IPS-NIHi7 (cell line): ENCODE measurements around the gene NTRK3.
A peak's percentile ranks its signal among the peaks of the same experiment; 100 is the strongest.

Source experiments
- DNase-seq: peaks from one replicate; pipeline ENCODE4 v3.0.0; 2012; ENCODE audit warnings: mixed read lengths; ENCODE audit errors: extremely low spot score

The NTRK3 gene

GRCh38 chr15:88179562-88179961 is 77.0 kb downstream of the NTRK3 start:
- no peak for DNase-seq

- no peak for DNase-seq
Measured at GRCh38 chr15:88178631-88179030, 77.9 kb downstream of the NTRK3 start.

- DNase-seq = no peak
Measured at GRCh38 chr15:88177451-88177850, 79.1 kb downstream of the NTRK3 start.

GRCh38 chr15:88174571-88174970 is 82.0 kb downstream of the NTRK3 start:
- DNase-seq = no peak

DNA sequence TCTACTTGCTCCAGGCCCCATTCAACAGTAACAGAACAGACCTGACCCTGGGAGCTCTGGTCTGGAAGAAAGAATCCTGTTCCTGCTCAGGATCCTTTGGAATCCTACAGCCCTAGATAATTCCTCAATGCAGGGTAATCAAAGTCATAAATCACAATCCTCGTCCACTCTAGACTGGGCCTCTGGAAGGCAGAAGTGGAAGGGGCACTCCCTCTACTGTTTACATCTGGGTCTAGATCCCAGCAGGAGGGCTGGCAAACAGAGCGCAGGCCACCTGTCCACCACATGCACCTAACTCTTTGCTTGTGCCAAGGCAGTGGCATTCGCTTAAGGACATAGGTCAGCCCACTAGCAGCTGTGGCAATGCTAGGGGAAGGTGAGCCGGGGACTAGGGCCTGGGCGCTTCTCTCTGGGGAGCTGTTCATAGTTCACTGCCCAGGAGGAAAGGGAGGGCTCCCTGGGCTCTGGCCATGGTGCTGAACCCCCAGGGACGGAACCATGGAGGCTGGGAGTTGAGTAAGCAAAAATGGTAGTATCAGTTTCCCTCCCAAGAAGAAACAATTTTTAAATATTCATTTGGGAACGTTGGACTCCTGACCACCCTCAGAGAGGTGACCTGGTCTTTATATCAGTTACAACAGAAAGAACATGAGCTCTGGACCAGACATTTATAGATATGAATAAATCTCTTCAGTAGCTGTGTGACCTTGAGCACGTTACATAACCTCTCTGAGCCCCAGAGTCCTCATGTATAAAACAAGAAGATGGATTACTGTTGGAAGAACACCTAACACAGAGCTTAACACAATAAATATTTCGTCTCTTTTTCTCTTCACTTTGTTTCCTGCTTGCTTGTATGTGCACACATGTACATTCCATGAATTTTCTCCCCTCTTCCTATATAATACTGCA is 90.2 kb downstream of the NTRK3 start:
- DNase-seq = peak; percentile 86

DNA sequence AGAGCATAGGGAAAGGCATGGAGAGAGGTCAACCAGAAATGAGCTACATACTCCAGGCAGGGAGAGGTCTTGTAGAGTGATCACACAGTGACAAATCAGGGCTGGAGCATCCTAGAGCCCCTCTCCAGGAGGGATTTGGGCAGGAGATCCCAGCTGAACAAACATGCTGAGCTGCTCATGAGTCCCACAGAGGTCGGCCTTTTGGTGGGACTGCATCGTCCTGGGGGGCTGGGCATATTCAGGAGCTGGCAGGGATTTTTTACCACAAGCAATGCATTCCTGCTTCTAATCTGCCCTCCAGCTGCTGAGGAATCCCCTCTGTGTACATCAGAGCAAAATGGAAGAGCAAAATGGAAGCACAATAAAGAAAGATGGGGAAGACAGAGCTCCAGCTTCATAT is 94.9 kb downstream of the NTRK3 start:
- DNase-seq = no peak

DNA sequence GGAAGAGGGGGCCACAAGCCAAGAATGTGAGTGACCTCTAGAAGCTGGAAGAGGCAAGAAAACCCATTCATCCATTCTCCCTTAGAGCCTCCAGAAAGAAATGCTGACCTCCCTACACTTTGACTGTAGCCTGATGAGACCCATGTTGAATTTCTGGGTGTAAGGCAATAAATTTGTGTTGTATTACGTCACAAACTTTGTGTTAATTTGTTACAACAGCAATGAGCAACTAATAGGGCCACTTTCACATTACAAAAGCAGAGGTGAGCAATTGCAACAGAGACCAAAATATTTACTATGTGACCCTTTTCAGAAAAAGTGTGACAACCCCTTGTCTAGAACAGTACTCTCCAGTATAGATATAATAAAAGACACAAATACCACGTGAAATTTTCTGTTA is 101.2 kb downstream of the NTRK3 start:
- DNase-seq = no peak

DNA sequence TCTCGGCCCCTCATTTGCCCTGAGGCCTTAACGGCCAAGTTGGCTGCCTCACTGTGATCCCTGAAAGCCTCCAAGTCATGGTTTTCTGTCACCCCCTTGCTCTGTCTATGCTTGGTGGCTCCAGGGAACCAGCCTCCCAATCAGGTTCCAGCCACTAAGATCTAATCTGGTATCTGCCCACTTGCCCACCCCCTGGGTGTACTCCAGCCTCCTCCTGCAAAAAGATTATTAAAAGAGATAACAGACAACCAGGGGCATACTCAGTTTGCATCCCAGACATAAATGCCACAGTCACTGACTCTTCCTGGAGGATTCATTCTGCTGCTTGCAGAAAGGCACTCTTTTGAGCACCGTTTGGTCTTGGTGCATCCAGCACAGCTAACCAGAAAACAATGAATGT is 103.9 kb downstream of the NTRK3 start:
- DNase-seq = no peak

DNA sequence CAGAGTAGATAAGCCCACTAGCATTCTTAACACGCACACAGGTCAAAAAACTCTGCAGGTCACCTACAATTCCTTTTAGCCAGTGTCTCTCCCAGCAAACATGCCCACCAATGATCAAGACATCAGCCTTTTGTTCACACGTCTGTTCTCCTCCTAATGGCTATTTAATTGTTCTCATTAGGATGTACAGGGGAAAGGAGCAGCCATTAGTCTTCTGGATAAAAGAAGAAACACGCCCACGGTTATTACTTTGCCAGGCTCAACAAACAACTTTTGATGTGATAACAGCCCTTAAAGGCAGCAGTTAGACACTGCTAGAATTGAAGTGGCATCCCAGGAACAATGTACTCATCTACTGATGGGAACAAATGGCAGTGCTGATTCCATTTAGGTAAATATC is 108.8 kb downstream of the NTRK3 start:
- no peak for DNase-seq

DNA sequence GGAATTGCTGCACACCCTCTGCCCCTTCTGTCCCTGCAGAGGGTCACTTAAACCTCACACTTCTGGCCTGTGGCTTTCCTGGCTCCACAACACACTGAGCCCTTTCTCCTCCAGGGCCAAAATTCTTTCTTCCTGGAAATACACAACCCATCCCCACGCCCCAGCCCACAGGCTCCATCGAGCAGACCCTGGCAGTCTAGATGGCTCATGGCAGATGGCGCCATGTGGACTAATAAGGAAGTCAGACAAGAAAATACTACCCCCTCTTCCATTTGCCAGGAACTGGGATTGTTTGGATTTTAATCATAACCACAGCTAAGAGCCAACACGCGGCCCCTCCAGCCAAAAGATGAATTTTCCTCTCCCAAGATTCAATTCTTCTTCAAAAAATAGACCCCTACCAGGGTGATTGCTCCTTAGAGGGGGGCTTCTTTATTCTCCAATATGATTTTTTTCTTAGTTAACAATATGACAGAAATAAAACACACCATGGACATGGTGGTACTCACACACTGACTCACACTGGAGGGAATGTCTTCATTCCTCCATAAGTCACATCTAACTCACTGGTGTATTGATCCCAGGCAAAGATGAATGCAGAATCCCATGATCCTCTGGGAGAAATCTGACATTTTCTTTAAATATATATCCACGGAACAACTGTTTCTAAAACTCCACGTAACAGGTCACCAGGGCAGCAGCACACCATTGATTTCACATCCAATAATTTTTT is 111.5 kb downstream of the NTRK3 start:
- no peak for DNase-seq

DNA sequence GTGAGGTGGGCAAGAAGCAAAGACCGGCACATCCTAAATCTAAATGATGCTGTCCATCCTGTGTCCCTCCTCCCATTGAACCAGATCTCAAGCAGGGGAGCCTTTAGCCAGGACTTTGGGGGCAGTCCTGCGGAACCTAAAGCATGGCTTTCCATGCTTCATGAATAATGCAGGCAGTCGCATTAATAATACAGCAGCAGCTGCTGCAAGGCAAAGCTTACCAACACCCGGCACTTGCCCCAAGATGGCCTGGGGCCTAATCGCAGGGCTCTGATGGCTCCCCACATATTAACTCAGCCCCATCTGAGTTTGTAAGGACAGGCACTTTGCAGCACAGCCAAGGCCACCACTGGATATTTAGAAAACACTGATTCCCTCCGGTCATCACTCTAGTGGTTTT is 114.4 kb downstream of the NTRK3 start:
- no peak for DNase-seq

DNA sequence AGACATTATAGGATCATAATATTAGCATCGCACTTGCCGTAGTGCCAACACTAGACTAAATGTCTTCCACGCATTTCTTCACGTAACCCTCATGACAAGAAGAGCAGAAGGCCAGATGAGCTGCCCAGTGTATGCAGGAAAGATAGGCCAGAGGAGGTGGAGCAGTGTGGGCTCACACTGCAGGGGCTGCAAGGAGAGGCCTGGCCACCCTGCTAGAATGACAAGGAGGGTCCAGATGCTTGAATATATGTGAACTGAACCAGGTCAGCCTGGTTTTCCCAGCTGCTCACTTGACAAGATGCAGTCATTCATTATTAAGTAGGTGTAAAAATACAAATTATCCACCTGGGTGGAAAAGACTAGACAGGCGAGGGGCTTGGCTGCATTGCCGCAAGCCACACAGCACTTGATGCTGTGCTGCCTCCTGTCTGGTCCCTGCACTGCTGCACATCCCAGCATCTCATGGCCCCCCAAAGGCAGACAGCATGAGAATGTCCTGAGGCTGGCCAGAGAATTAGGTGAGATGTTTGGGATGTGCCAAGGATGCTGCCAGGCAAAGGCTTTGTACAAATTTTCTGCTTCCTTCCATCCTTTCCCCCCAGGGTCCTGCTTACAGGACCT is 115.2 kb downstream of the NTRK3 start:
- DNase-seq = no peak

- DNase-seq = no peak
Measured at GRCh38 chr15:88140398-88140797, 116.1 kb downstream of the NTRK3 start.

- DNase-seq = no peak
Measured at GRCh38 chr15:88139936-88140335, 116.6 kb downstream of the NTRK3 start.

DNA sequence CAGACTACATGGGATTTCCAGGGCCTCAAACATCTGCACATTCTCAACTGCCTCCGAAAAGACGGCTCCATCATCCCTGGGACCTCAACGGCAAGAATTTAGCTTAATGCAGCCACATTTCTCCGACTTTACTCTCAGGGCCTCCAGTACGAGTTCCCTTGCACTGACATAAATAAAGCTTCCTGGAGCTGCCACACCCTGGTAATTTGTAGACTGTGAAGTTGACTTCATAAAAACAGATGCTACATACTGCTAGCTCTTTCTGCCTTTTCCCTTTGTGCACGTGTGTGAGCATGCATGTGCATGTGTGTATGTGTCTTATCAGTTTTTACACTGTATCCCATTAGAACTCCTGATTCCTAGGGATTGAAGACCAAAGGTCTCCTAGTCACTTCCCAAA is 122.7 kb downstream of the NTRK3 start:
- DNase-seq = no peak

- no peak for DNase-seq
Measured at GRCh38 chr15:88132499-88132898, 124.0 kb downstream of the NTRK3 start.

- DNase-seq = no peak
Measured at GRCh38 chr15:88131937-88132336, 124.6 kb downstream of the NTRK3 start.

- DNase-seq = no peak
Measured at GRCh38 chr15:88127432-88127790, 129.1 kb downstream of the NTRK3 start.

GRCh38 chr15:88126695-88127431 is 129.7 kb downstream of the NTRK3 start:
- no peak for DNase-seq

DNA sequence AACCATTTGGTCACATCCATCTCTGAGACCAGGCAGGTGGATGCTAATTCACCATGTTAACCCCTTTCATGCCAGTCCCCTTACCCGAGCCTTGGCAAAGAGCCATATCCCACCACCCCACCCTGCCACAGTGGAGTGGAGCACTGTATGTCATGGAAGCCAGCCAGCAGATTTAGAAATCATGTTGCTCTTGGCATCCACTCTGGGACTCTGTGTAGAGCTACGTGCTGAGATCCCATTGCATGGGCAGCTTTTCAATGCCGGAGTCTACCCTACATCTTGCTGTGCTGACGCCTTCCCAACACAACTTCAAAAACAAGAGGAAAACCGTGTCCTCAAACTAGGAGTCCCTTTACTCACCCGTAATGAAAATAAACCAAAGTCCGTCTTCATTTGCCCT is 131.0 kb downstream of the NTRK3 start:
- DNase-seq = no peak

GRCh38 chr15:88124199-88124598 is 132.3 kb downstream of the NTRK3 start:
- peak; percentile 26 for DNase-seq

- no peak for DNase-seq
Measured at GRCh38 chr15:88121968-88122530, 134.5 kb downstream of the NTRK3 start.
